Astrocyte (in vitro differentiated cells and primary cell): ENCODE results near the gene MAGEB4. TPM values are rescaled to one million over a fixed set of nuclear protein-coding genes. Genes with fewer than 3 reads are reported as not detected.
A peak's percentile ranks its signal among the peaks of the same experiment; 100 is the strongest.

ENCODE experiments used
- DNase-seq: peaks from one replicate; pipeline ENCODE4 v3.0.0-alpha.2; 2010; ENCODE audit warnings: low read depth
- FAIRE-seq: peaks from 2 replicates; lab custom pipeline; 2011; peaks lifted over from hg19 to GRCh38; lab: Jason Lieb, UNC
- H2AFZ ChIP-seq: 2 replicates; pipeline ENCODE4 v1.6.0; 2012; ENCODE audit warnings: low read depth, low read length, inconsistent platforms
- H3K27ac ChIP-seq: 2 replicates; pipeline ENCODE4 v1.5.1; 2011; ENCODE audit warnings: low read depth, low read length, inconsistent platforms
- H3K27me3 ChIP-seq: 2 replicates; pipeline ENCODE4 v1.6.0; 2011; ENCODE audit warnings: low read length, inconsistent platforms; ENCODE audit not compliant: insufficient read depth
- H3K36me3 ChIP-seq: 2 replicates; pipeline ENCODE4 v1.5.1; 2011; ENCODE audit warnings: low read length, inconsistent platforms; ENCODE audit not compliant: insufficient read depth
- H3K4me1 ChIP-seq: 2 replicates; pipeline ENCODE4 v1.5.1; 2011; ENCODE audit warnings: low read length, inconsistent platforms; ENCODE audit not compliant: insufficient read depth
- H3K4me2 ChIP-seq: 2 replicates; pipeline ENCODE4 v1.6.0; 2012; ENCODE audit warnings: low read length, inconsistent platforms
- H3K4me3 ChIP-seq: 2 replicates; pipeline ENCODE4 v1.5.1; 2011; ENCODE audit warnings: low read depth, mild to moderate bottlenecking, low read length, inconsistent platforms; ENCODE audit not compliant: insufficient read depth
- H3K79me2 ChIP-seq: 2 replicates; pipeline ENCODE4 v1.6.0; 2012; ENCODE audit warnings: mild to moderate bottlenecking, low read length, inconsistent platforms; ENCODE audit not compliant: insufficient read depth
- H3K9ac ChIP-seq: 2 replicates; pipeline ENCODE4 v1.6.0; 2012; ENCODE audit warnings: mild to moderate bottlenecking, low read length, inconsistent platforms
- H3K9me3 ChIP-seq: 2 replicates; pipeline ENCODE4 v1.5.1; 2012; ENCODE audit warnings: low read depth, mild to moderate bottlenecking, low read length, inconsistent platforms; ENCODE audit not compliant: insufficient read depth
- H4K20me1 ChIP-seq: 2 replicates; pipeline ENCODE4 v1.6.0; 2012; ENCODE audit warnings: low read length, inconsistent platforms; ENCODE audit not compliant: insufficient read depth
- H3K27ac Mint-ChIP-seq: one replicate; pipeline ENCODE4 v1.8.0; 2021; ENCODE audit warnings: mild to moderate bottlenecking, mixed read lengths; ENCODE audit not compliant: unreplicated experiment
- H3K27me3 Mint-ChIP-seq: one replicate; pipeline ENCODE4 v1.8.0; 2021; ENCODE audit warnings: low read depth, mixed read lengths; ENCODE audit not compliant: unreplicated experiment
- H3K36me3 Mint-ChIP-seq: one replicate; pipeline ENCODE4 v1.8.0; 2021; ENCODE audit warnings: low read depth, mixed read lengths; ENCODE audit not compliant: unreplicated experiment
- H3K4me1 Mint-ChIP-seq: one replicate; pipeline ENCODE4 v1.8.0; 2021; ENCODE audit warnings: low read depth, mixed read lengths; ENCODE audit not compliant: unreplicated experiment
- H3K4me3 Mint-ChIP-seq: one replicate; pipeline ENCODE4 v1.8.0; 2021; ENCODE audit warnings: mild to moderate bottlenecking, moderate library complexity, mixed read lengths; ENCODE audit not compliant: unreplicated experiment
- H3K9me3 Mint-ChIP-seq: one replicate; pipeline ENCODE4 v1.8.0; 2021; ENCODE audit warnings: mild to moderate bottlenecking, mixed read lengths; ENCODE audit not compliant: unreplicated experiment
- EZH2 ChIP-seq: IDR thresholded peaks from 2 replicates; pipeline ENCODE4 v1.6.1; 2012; ENCODE audit warnings: mild to moderate bottlenecking, low read length, inconsistent platforms; ENCODE audit not compliant: insufficient read depth
- total RNA-seq: library from RNA; stranded (reverse); gene quantifications from 2 replicates; pipeline ENCODE4 v1.2.1, GENCODE V29; 2021
- TF ChIP-seq, protein P1 (sequence below): IDR thresholded peaks from 2 replicates; pipeline ENCODE4 v1.5.1; 2011; ENCODE audit warnings: low read depth, mild to moderate bottlenecking, inconsistent platforms, low read length, moderate library complexity; ENCODE audit not compliant: insufficient read depth

The MAGEB4 gene
- total RNA-seq, 1 donor from 2014 or later = not detected

- no peak overlapping the region for H2AFZ ChIP-seq
- Mint-ChIP-seq H3K36me3 (no peaks in the 10 kb centered on the region), H3K27ac (no peak overlapping the region), H3K27me3 (no peaks in the 10 kb centered on the region), H3K4me3 (no peak overlapping the region), H3K9me3 (peaks cover 5% of the 10 kb centered on the region), H3K4me1 (no peaks in the 10 kb centered on the region)
- H4K20me1 ChIP-seq = no peaks in the 10 kb centered on the region
- H3K27me3 ChIP-seq = no peaks in the 10 kb centered on the region
- H3K4me1 ChIP-seq = no peaks in the 10 kb centered on the region
- no peak overlapping the region for H3K4me3 ChIP-seq
- H3K9ac ChIP-seq = no peak overlapping the region
- FAIRE-seq (peak; percentile 41), DNase-seq (no peak)
- no peaks in the 10 kb centered on the region for H3K36me3 ChIP-seq
- no peaks in the 10 kb centered on the region for H3K79me2 ChIP-seq
- H3K4me2 ChIP-seq = no peak overlapping the region
- no peak overlapping the region for H3K27ac ChIP-seq
- TF ChIP-seq EZH2 = no peak
- TF ChIP-seq, protein P1, sequence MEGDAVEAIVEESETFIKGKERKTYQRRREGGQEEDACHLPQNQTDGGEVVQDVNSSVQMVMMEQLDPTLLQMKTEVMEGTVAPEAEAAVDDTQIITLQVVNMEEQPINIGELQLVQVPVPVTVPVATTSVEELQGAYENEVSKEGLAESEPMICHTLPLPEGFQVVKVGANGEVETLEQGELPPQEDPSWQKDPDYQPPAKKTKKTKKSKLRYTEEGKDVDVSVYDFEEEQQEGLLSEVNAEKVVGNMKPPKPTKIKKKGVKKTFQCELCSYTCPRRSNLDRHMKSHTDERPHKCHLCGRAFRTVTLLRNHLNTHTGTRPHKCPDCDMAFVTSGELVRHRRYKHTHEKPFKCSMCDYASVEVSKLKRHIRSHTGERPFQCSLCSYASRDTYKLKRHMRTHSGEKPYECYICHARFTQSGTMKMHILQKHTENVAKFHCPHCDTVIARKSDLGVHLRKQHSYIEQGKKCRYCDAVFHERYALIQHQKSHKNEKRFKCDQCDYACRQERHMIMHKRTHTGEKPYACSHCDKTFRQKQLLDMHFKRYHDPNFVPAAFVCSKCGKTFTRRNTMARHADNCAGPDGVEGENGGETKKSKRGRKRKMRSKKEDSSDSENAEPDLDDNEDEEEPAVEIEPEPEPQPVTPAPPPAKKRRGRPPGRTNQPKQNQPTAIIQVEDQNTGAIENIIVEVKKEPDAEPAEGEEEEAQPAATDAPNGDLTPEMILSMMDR = no peak
- no peaks in the 10 kb centered on the region for H3K9me3 ChIP-seq
These were observed 18.1 kb downstream of the MAGEB4 start for GRCh38 chrX:30259927-30260326.

- H3K27me3 Mint-ChIP-seq = peaks cover 2% of the 10 kb centered on the region
- no peaks in the 10 kb centered on the region for H3K79me2 ChIP-seq
- no peaks in the 10 kb centered on the region for H3K9me3 Mint-ChIP-seq
- H3K36me3 ChIP-seq = no peaks in the 10 kb centered on the region
- H3K4me1 ChIP-seq = no peaks in the 10 kb centered on the region
- H3K9ac ChIP-seq = no peak overlapping the region
- no peaks in the 10 kb centered on the region for H4K20me1 ChIP-seq
- no peak for TF ChIP-seq EZH2
- no peak overlapping the region for H3K4me3 ChIP-seq
- FAIRE-seq (no peak), DNase-seq (no peak)
- no peaks in the 10 kb centered on the region for H3K27me3 ChIP-seq
- no peak overlapping the region for H2AFZ ChIP-seq
- no peak overlapping the region for H3K4me2 ChIP-seq
- no peaks in the 10 kb centered on the region for H3K36me3 Mint-ChIP-seq
- H3K4me3 Mint-ChIP-seq = no peak overlapping the region
- H3K27ac Mint-ChIP-seq = no peak overlapping the region
- no peaks in the 10 kb centered on the region for H3K4me1 Mint-ChIP-seq
- no peak overlapping the region for H3K27ac ChIP-seq
- no peaks in the 10 kb centered on the region for H3K9me3 ChIP-seq
These were observed 19.2 kb downstream of the MAGEB4 start for GRCh38 chrX:30261012-30261411.

DNA sequence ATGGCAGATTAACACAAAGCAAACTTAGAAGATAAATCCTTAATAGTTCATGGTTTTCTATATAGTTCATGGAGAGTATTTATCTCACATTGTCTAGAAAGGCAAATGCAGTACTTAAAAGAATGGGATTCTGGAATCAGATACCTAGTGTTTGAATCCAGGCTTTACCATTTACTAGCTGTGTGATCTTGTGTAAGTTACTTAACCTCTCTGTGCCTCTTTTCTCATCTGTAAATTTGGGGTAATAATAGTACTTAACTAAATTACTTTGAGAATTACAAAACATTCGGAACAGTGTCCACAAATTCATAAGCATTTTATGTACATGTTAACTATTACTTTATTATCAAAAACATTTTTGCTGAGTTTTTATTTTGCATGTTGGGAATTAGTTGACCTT, 21.0 kb downstream of the MAGEB4 start:
- Histone ChIP-seq H3K4me3 (no peak overlapping the region), H2AFZ (no peak overlapping the region), H3K4me2 (no peak overlapping the region), H3K27ac (no peak overlapping the region), H3K9me3 (no peaks in the 10 kb centered on the region), H3K79me2 (no peaks in the 10 kb centered on the region), H3K9ac (no peak overlapping the region), H3K36me3 (no peaks in the 10 kb centered on the region), H3K4me1 (no peaks in the 10 kb centered on the region), H4K20me1 (no peaks in the 10 kb centered on the region), H3K27me3 (no peaks in the 10 kb centered on the region)
- Mint-ChIP-seq H3K4me3 (no peak overlapping the region), H3K27me3 (peaks cover 2% of the 10 kb centered on the region), H3K9me3 (no peaks in the 10 kb centered on the region), H3K36me3 (no peaks in the 10 kb centered on the region), H3K4me1 (no peaks in the 10 kb centered on the region), H3K27ac (no peak overlapping the region)
- TF ChIP-seq, protein P1 = no peak
- no peak for TF ChIP-seq EZH2
- no peak for DNase-seq
- no peak for FAIRE-seq
